NCI-H748 (cell line): Measurements from ENCODE around the gene CPNE9.

Experiments used
- DNase-seq: peaks from one replicate; lab custom pipeline; 2025; ENCODE audit not compliant: unreplicated experiment; lab: John Stamatoyannopoulos, UW

Gene CPNE9

DNA sequence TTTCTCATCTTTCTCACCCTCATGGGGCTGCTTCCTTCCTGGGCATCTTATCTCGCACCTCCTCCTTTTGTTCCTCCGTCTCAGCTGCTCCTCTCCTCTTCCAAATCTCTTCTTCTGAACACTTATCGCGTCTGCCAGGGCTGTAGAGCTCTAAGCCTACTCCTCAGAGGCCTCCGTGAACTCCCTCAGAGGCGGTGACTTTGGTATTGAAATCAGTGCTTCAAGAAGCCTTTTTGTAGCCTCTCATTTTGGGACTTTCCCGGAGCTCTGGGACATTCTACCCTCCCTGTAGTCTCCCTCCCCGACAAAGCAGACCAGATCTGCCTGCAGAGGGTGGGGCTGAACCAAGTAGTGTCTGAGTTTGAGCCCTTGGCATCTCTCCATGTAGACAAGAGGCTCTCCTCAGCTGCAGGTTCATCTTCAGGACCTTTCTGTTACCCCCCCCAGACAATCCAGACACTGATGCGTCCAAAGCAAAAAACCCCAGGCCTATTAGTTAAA lies 17.5 kb upstream of the CPNE9 start:
- no peak for DNase-seq

DNA sequence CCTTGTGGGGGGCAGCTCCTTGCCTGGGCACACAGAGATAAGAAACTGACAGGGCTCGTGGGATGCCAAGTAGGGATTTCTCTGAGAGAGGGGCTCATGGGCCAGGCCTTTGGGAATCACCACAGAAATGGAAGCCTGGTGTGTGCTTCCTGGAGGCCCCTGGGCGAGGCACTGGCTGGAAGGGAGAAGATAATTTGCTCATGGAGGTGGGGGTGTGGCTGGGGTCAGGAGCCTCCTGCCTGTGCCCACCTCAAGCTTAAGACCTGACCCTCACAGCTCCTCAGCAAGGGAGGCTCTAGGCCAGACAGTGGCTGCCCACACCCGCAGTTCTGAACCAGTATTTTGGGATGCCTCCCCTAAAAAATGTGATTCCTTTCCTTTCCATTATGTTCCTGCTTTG lies 16.9 kb upstream of the CPNE9 start:
- no peak for DNase-seq

DNA sequence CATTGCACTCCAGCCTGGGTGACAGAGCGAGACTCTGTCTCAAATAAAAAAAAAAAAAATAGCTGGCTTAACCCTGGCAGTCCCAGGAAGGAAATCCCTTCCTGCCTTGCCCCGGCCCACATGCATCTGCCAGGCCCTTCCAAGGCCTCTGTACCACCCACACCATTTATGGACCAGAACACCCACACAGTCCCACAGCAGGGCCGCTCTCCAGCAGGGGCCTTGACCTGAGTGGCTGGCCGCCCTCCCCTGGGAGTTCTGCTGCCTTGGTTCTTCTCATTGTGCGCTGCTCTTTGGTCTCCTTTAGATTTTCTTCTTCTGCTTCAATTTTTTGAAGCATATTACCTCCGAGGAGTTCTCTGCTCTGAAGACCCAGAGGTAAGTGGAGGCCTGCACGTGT lies 16.1 kb upstream of the CPNE9 start:
- DNase-seq: no peak

DNA sequence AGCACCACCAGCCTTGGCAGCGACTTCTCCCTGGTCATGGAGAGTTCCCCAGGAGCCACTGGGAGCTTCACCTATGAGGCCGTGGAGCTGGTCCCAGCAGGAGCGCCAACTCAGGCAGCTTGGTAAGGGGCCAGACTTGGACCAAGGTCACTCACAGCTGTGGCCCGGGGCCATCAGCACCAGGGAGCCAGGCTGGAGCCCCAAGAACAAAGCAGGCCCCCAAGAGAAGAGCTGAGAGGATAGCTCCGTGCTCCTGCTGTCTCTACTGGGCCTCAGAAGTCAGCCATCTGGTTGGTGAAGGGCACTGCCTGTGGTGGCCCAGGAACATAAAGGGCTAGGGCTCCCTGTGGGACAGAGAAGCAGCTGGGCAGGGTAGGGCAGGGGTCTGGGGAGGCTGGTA lies 14.7 kb upstream of the CPNE9 start:
- DNase-seq: no peak

DNA sequence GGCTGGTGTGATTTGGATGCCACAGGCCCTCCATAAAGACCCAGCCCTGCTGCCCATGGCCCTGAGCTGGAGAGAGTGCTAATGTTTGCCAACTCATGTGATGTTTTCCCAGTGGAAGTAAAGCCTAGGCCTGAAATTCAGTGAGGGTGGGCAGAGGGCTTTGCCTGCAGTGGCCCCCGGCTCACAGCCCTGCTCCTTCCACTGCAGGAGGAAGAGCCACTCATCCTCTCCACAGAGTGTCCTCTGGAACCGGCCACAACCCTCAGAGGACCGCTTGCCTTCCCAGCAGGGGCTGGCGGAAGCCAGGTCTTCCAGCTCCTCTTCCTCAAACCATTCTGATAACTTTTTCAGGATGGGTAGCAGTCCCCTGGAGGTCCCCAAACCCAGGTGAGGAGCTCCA lies 13.9 kb upstream of the CPNE9 start:
- no peak for DNase-seq

DNA sequence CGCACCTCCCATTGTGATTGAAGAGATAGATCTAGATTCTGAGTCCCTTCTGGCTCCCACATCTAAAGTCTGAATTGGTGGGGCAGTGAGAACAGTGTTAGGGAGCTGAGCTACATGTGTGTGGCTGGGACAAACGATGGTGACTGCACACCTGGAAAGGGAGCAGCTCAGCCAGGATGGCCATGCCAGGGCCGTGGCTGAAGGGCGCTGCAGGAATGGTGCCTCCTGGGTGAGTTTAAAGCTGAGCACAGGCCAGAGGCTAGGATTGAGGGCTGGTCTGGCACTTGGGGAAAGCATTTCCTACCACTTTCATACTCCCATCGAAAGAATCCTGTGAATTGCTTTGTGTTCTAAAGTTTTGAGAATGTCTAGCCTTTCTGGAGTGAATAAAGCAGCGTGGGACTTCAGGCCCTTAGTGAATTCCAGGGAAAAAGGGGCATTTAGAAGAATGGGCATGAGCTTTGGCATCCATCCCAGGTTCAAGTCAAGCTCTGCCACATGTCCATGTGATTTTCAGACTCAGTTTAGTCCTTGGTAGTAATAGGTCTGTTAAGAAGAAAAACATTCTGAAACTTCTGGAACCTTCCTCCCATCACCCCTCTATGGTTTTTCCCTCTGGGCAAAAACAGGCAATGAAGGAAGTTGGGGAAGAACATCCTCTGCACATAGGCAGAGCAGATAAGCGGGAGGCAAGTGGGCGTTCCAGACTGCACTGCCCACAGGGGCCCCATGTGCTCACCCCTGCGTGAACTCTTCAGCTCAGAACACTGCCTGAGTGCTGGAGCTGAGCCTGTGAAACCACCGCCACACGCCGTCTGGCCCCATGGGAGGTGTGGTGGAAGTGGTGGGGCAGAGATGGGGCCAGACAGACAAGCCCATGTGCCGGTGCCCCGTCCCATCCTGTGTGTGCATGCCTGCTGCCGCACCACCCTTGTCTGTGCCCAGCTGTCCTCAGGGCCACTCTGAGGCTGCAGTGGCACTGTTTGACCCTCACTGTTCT lies 12.9 kb upstream of the CPNE9 start:
- DNase-seq: no peak

DNA sequence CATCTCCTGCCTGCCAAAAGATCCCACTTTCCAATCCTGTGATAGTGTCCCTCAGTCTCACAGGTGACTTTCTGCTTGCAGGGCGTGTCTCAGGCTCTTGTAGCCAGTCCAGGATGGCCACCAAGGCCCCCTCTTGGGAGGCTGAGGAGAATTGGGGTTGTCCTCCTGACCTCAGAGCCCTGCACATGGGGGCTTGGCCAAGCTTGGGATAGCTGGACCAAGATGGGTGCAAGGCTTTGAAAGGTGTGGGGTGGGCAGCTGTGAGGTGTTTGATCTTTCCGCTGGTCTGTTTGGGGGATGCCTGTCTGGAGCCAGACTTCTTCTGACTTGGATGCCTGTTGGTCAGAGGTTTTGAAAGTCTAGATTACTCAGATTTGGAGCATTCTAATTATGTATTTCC lies 12.0 kb upstream of the CPNE9 start:
- DNase-seq: no peak

DNA sequence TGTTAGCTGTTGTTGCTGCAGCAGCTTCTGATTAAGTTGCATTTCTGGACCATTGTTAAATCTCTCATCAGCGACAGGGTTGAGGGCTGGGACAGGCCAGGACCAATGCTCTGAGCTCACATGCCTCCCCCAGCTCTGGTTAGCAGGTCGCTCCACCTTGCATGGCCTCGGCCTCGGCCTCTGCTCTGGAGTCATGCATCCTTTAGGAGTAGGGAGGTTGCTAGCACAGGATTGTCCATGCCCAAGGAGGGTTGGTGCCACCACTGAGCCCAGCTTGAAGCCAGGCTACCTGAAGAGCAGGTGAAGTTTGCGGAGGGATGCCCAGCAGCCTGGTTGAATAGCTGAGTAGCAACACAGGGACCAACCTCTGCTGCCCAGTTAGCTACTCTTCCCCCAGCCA lies 11.2 kb upstream of the CPNE9 start:
- no peak for DNase-seq

DNA sequence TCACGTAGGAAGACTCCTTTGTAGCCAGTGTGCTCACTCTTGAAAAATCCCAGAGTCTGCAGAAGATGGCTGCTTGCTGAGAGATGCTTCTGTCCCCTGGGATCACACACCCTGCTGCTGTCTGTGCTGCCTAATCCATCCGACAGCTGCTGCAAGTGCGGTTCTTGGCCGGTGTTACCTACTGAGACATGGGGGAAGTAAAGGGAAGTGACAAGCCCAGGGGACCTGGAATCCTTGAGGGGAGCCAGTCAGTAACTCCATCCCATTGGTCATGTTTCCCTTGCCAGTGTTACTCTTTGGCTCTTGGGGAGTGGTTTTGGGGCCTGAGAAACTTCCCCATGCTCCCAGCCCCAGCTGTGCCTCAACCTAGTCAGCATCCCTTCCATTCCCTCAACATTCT lies 8.3 kb upstream of the CPNE9 start:
- DNase-seq: no peak

DNA sequence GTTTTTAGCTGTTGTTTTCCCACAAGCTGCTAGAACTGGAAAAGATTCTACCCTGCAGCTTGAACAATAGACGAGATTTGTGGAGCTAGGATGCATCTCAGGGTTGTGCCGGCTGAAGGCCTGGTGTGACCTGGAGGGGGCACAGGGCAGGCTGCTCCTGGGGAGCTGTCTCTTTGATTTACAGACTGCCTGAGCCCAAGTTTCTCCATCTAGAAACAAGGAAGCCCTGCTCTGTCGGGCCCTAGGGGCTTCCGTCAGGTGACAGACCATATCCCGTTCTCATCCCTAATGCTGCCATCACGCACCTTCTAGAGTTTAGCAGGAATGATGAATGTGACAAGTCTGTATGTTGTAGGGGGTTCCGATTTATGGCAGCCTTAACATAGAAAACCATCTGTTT lies 7.9 kb upstream of the CPNE9 start:
- no peak for DNase-seq

DNA sequence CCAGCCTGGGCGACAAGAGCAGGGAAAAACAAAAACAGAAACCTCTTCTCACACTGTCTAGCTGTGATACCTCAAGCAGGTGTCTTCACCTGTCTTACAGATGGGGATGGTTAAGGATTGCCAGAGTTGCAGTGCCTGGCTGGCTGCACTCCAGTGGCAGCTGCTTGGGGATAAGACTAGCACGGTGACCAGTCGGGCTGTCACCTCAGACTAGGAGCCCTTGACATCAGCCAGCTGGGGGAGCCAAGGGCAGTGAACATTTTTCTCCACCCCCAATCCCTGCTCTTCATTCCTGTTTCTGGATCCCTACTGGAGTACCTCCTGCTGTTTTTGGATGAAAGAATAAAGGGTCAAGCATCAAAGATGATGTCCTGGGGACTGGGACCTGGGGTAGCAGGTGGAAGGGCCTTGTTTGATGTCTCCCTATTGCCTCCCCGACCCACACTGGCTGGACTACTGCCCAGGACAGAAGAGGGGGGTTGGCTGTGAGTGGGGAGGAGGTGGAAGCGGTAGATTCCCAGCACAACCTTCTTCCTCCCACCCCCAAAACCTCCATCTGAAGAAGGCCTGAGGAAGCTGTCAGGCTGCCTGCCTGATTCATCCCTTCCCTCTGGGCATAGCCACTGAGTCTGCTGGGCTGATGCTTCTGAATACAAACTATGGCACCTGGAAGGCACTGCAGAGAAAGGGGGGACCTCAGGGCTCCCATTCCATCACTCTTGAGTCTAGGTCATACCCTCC lies 7.0 kb upstream of the CPNE9 start:
- no peak for DNase-seq

DNA sequence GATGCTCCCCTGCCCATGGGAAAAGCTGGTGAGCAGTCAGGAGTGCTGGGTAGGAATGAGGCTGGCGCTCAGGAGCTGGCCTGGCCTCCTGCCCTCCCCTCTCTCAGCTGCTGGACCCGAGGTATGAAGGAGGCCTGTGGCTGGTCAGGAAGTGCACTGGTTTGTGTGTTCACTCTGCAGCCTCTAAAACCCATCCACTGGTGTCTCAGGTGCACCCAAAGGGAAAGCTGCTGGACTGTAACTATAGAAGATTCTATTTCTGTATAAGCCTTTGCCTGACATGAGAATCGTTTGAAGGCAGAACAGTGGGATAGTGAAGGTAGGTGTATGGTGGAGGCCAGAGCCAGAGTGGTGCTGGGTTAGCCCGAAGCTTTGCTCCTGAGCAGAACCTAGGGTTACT lies 5.7 kb upstream of the CPNE9 start:
- DNase-seq: no peak

DNA sequence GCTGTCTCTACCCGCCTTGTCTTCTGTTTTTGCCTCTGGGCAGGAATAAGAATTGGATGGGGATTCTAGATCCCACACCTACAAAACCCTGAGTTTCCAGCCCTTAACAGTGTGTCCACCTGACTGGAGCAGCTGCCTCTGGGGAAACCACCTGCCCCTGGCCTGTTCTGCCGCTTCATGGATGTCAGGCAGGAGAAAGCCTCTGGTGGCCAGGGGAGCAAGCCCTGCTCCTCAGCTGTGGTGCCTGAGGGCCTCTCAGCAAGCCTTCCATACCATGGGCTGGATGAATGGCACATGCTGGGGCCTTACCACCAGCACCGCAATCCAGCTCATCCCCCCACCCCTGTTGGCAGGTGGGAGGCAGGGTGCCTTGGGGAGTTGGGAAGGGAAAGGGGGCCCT lies 5.3 kb upstream of the CPNE9 start:
- no peak for DNase-seq

DNA sequence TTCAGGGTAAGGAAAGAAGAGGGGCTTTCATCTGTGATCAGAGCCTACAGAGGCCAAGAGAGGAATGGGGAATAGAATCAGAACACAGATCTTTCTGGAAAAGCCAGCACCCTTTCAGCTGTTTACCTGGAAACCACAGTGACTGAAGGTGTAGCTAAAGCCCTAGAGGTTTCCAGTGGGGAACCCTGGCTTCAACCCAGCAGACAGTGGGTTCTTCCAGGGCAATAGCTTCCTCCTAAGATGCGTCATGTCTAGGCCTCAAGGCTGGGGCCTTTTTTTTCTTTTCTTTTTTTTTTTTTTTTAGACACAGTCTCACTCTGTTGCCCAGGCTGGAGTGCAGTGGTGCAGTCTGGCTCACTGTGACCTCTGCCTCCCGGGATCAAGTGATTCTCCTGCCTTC lies 3.1 kb upstream of the CPNE9 start:
- DNase-seq: no peak

DNA sequence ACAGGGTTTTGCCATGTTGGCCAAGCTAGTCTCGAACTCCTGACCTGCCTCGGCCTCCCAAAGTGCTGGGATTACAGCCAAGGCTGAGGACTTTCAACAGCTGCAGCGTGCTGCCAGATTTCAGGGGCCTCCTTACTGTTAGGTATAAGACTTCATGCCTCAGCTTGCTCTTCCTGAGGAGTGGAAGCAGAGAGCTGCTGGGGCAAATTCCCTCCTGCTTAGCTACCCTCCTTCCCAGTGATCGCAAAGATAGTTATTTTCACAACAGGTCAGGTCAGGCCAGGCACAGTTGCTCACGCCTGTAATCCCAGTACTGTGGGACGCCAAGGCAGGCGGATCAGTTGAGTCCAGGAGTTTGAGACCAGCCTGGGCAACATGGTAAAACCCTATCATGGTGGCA lies 2.6 kb upstream of the CPNE9 start:
- no peak for DNase-seq

DNA sequence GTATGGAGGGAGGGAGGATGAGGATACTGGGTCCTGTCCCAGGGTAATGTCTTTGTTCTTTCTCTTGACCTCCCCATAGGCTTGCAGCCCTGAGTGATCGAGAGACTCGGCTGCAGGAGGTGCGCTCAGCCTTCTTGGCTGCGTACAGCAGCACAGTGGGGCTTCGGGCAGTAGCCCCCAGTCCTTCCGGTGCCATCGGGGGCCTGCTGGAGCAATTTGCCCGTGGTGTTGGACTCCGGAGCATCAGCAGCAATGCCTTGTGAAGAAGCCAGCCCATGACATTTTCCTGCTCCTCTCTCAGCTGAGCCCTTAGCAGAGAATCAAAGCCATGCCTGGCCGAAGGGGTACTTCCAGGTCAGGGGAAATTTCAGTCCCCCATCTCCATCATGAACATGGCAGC lies 1.9 kb upstream of the CPNE9 start:
- DNase-seq: no peak

DNA sequence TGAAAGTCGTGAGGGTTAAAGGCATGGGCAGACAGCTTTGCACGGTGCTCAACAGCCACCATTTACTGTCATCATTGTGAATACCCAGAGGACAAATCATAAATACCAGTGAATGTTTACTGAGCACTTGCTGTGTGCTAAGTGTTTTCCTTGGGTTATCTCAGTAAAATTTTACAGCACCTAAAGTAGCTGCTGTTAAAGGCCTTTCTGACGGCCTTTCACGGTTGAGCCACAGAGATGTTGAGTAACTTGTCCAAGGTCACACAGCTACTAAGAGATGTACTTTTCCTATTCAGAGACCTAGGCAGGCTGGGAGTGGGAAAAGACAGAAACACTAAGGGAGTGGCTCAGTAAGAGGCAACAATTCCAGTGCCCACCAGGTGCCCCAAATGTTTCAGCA lies 393 bp upstream of the CPNE9 start:
- DNase-seq: no peak

DNA sequence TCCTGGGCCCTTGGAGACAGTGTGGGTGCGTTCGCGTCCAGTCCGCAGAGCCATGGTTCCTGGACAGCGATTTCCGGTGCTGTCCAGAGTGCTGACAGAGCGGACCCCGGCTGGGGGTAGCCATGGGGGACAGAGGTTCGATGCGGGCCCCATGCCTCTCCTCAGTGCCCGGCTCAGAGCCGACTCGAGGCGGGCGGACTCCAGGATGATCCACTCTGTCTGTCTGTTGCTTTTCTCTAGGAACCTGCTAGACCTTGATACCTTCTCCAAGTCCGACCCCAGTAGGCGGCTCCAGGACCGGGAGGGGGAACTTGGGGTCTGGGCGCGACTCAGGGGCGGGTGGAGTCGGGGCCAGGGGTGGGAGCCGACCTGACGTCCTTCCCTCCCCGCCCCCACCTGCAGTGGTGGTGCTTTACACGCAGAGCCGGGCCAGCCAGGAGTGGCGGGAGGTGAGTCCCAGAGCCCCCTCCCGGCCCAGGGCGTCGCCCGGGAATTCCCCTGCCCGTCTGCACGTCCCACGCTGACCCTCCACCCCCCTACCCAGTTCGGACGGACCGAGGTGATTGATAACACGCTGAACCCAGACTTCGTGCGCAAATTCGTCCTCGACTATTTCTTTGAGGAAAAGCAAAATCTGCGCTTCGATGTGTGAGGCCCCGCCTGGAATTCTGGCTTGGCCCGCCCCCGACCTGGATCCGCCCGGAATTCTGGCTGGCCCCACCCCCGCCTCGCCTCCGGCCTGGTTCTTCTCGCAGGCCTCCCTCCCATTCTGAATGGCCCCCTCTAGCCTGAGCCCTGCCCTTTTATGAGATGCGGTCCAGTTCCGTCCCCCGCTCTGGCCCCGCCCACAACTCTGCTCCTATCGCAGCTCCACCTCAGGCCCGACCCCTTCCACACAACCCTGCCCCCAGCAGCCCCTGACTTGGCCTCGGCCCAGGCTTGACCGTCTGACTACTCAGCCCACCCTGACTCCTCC lies 1.0 kb downstream of the CPNE9 start:
- DNase-seq: peak; percentile 81

DNA sequence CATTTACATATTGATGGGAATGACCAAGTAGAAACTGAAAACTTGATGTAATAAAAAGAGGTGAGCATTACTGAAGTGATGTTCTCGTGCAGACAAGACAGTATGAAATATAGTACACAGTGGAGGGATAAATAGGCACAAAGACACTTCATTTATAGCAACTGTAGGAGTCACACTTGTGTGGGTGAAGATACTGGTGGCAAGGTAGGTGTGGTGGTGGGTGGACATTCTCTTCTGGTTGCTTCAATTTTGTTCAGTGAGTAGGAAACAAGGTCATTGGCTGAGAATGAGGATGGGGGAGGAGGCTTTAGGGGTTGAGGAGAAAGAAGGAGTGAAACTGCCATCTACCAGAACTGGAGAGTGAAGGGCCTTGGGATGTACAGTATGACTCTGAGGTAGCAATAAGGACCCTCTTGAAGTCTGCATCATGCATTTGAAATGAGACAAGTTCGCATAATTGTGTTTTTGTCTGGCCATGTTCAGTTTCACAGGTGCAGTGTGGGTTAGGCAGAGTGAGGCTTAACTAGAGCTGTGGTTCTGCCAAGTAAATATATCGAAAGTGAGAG lies 6.6 kb downstream of the CPNE9 start:
- no peak for DNase-seq

DNA sequence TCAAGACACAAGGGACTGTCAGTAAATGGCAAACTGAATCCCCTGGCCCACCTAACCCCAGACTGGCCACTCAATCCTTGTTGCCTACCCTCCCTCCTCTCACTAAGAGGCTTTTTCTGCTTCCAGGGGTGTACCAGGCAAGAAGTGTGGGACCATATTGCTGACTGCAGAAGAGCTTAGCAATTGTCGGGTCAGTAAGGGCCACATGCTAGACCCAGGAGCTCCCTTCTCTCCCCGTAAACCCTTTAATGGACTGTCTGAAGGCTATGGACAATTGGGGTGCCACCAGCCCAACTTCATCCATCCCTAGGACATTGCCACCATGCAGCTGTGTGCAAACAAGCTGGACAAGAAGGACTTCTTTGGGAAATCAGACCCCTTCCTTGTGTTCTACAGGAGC lies 8.8 kb downstream of the CPNE9 start:
- DNase-seq: no peak

DNA sequence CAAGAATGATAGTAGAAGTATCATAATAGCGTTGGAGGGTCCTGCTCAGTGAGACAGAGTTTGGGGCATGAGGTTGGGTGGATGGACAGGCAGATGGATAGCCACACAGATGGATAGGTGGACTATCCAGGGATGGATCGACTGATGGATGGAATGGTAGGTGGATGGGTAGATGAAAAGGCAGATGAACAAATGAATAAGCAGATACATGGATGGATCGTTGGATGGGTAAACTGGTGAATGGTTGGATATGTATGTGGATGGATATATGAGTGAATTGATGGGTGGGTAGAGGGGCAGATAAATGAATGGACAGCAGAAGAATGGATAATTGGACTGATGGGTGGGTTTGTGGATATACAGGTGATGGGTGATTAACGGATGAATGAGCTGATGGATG lies 9.5 kb downstream of the CPNE9 start:
- DNase-seq: no peak
